LNCAP (cell line): ENCODE data around the gene SCFD2.

Experiments
- CTCF ChIP-seq: fragments of 450-650 bp; IDR thresholded peaks from 2 replicates; pipeline ENCODE4 v1.5.1; 2017; ENCODE audit warnings: mild to moderate bottlenecking

SCFD2 gene

DNA sequence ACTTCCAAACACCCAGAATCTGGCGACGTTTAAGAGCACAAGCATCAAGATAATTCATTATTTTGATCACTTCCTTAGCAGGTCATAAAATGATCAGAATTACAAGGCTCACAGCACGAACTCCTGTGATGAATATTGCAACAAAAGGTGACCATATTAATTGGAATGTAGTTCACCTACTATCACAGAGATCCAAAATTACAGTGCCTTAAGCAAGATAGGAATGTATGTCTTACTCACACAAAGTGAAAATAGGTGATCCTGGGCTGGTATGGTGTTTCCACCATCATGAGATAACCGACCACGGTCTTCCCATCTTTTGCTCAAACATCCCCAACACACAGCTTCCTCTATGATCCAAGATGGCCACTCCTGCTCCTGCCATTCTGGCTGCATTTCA, 131.2 kb downstream of the SCFD2 start:
- TF ChIP-seq CTCF = no peak

GRCh38 chr4:53234111-53234510, 131.8 kb downstream of the SCFD2 start:
- TF ChIP-seq CTCF = no peak

GRCh38 chr4:53233114-53233795, 132.6 kb downstream of the SCFD2 start:
- no peak for TF ChIP-seq CTCF

DNA sequence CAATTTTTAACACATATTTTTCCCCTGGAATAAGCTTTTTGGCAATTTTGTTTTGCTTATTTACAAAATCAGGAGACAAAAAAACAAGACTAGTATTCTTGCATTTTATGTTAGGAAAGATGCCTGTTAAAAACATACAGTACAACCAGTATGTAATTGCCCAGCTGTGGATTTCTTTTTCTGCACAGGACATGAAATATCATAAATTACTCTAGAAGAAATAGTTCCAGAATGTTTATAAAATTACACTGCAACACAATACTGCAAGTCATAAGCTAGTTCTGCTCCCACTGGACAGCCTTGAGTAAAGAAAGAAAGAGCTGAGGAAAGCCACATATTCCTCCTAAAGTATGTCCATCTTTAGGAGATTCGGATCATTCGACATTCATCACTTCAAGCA, 133.5 kb downstream of the SCFD2 start:
- no peak for TF ChIP-seq CTCF

GRCh38 chr4:53228036-53228435, 137.8 kb downstream of the SCFD2 start:
- TF ChIP-seq CTCF = no peak

- no peak for TF ChIP-seq CTCF
Measured at GRCh38 chr4:53227451-53227850, 138.4 kb downstream of the SCFD2 start.

- no peak for TF ChIP-seq CTCF
Measured at GRCh38 chr4:53221832-53222480, 143.9 kb downstream of the SCFD2 start.
